ENCODE results near the gene ANKRD29. TPM values are rescaled to one million over a fixed set of nuclear protein-coding genes. Genes with fewer than 3 reads are reported as not detected.
A peak's percentile ranks its signal among the peaks of the same experiment; 100 is the strongest.
"Not testable (repeated sequence)": the region's sequence is repeated elsewhere in the genome, so short reads cannot be mapped to it uniquely, and the experiment has no call there.

Gene ANKRD29
- total RNA-seq, 1 donor from 2014 or later = 9.2 TPM

DNA sequence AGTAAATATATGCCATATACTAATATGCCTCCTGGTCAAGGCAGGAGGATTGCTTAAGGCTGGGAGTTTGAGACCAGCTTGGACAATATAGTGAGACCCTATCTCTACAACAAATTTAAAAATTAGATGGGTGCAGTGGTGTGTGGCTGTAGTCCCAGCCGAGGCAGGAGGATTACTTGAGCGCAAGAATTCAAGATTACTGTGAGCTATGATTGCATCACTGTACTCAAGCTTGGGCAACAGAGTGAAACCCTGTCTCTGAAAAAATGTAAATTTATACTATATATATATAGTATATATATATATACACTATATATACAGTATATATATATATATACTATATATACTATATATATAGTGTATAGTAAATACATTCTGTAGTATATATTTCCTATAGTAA, 46.5 kb downstream of the ANKRD29 start:
- DNase-seq = no peak

DNA sequence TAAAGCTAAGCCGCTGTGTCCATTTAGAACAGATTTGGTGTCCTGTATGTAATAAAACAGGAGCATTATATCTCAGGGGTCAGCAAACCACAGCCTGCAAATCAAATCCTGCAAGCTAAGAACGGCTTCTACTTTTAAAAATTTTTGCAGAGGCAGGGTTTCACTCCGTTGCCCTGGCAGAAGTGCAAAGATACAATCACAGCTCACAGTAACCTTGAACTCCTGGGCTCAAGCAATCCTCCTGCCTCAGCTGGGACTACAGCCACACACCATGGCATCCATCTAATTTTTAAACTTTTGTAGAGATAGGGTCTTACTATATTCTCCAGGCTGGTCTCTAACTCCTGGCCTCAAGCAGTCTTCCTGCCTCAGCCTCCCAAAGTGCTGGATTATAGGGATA, 47.8 kb downstream of the ANKRD29 start:
- no peak for DNase-seq

DNA sequence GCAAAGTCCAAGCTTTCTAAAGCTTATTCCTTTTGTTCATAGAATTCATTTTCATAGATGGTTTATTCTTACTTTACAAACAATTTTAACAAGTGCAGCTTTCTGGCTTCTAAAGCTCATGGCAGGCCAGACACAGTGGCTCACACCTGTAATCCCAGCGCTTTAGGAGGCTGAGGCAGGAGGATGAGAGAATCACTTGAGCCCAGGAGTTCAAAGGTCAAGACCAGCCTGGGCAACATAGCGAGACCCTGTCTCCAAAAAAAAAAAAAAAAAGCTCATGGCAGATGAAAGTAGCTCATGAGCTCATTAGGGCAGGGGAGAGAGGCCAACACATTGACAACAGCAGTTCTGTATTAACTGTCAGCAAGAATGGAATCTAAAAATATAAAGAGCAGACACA, 48.3 kb downstream of the ANKRD29 start:
- no peak for DNase-seq

DNA sequence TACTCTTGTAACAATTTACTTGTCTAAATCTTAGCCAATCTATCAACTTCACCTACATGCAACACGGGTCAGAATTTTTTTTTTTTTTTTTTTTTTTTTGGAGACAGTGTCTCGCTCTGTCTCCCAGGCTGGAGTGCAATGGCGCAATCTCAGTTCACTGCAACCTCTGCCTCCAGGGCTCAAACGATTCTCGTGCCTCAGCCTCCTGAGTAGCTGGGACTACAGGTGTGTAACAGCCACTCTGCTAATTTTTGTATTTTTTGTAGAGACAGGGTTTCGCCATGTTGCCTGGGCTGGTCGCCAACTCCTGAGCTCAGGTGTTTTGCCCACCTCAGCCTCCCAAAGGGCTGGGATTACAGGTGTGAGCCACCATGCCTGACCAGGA, 49.6 kb downstream of the ANKRD29 start:
- not testable (repeated sequence) for DNase-seq

DNA sequence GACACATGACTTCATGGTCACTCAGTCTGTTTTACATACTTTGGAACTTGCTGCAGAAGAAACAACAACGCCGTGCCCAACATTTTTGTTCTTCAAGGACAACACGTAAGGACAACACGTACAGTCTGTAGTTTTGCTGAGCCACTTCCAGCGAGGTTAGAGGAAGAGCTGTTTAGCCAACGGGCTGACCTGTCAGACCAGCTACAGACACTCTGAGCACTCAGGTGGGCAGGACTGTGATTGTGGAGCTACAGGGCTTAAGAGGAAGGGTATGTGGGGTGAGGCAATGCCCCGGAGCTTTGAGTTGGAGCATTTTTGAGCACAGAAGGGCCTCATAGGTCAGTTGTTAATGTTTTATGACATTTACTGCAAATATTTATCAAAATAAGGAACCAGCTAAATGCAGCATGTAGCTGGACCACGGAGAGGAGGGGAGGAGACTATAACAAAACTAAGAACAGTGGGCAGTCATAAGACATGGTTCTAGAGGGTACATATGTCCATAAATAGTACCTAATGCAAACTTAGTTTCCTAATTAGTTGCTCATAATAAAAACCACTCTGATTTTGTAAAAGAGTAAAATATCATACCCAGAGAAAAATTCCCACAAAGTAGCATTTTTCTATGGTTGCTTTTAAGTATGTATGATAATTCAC, 50.1 kb downstream of the ANKRD29 start:
- DNase-seq = no peak

DNA sequence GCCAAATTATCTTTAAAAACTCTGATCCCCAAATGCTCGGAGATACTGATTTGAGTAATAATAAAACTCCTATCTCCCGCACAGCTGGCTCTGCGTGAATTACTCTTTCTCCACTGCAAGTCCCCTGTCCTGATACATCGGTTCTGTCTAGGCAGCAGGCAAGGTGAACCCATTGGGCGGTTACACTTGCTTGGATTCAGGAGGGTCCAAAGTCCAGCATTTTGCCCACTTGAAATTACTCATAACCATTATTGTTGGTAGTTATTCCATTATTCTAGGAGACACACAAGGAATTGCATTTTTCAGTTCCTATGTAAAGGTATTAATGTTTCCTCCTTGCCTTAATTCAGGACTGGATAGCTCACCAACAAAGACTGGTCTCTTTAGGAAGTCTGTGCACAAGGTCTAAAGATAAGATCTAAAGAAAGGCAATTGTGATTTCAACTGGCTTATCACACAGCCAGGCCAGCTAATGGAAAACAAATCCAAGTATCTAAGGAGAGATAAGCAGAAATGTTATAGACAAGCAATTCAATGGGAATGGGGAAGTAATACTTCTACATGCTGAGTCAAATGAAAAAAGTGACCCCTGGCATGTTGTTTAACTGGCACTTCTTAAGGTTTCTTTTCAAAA, 53.2 kb downstream of the ANKRD29 start:
- no peak for DNase-seq

DNA sequence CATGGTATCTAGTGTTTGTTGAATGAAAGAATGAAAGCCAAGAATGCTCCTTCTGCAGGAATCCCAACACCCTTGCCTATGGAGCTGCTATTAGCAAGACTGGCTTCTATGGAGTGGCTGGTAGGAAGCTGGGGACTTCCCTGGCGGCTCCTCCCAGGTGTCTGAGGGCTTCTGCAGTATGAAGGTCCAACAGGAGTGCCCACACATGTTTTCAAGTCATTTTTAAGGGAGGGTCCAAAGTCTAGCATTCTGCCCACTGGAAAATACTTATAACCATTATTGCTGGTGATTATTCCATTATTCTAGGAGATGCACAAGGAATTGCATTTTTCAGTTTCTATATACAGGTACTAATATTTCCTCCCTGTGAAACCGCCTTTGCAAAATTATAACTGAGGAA, 54.5 kb downstream of the ANKRD29 start:
- DNase-seq = no peak

DNA sequence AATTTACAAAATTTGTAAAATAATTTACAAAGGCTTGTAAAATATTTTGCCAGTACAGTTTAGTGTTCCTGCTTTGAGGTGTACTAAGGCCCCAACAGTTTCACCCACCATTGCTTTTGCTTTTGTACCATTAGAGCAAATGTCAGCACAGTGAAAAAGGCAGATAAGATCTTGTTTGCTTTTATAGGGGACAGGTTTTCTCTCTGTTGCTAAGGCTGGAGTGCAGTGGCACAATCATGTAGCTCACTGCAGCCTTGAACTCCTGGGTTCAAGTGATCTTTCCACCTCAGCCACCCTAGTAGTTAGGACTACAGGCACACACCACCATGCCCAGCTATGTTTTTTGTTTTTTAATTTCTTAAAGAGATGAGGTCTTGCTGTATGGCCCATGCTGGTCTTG, 56.8 kb downstream of the ANKRD29 start:
- no peak for DNase-seq

DNA sequence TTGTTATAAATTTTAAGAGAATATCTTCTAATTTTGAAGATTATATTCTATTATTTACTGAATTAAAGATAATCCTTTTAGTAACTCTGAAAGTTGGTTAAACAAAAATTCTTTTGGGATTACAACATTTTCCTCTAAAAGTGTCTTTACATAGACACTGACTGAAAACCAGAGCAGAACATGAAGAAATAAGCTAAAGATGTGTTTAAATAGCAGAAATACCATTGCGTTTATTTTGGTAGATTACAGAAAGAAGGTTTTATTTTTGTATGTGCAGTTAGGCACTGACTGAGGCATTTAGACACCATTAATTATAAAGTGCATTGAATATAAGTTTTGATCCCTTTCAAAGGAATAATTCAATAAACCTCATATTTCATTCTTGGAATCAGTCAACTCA, 62.9 kb downstream of the ANKRD29 start:
- DNase-seq = no peak

DNA sequence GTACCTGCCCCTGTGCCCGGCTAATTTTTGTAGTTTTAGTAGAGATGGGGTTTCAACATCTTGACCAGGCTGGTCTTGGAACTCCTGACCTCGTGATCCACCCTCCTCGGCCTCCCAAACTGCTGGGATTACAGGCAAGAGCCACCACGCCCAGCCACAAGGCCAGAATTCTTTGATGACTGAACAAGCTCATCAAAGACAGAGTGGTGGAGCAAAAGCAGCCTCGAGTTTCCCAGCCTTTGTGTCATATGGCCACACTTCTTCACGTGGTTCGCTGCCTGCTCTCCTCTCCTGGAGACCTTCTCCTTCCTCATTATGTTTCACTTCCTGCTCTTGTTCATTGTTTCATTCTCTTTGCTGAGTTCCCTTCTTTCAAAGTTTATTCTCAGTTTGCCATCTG, 66.5 kb downstream of the ANKRD29 start:
- DNase-seq = no peak

DNA sequence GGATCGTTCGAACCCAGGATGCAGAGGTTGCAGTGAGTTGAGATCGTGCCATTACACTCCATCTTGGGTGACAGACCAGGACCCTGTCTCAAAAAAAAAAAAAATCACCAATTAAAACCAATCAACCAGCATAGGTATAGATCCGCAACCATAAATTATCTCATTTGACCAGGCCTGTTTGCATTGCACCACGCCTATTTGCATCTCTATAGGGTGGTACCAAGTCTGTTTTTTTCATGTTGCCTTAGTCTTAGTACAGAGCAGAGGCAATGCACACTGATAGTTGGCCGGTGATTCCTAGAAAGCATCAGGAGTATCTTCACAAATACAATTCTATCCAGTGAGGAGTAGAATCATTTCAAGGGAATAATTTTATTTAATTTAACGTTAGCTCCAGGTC, 67.1 kb downstream of the ANKRD29 start:
- DNase-seq = no peak

DNA sequence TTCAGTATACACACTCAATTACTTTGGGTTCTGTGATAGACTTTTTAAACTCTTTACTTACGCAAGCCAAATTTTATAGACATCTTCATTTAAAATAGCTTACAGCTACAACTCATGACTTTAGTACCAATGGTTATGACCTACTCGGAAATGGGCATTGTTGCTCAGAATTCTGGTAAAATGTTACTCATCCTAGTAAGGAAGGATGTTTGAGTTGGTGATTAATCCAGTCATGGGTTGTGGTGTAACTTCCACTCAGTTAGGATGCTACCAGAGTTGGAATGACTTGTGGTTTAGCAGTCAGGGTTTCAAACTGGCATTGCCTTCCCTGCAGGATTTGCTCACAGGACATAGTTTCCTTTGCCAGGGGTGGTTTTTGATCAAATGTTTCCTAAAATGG, 69.0 kb downstream of the ANKRD29 start:
- no peak for DNase-seq

DNA sequence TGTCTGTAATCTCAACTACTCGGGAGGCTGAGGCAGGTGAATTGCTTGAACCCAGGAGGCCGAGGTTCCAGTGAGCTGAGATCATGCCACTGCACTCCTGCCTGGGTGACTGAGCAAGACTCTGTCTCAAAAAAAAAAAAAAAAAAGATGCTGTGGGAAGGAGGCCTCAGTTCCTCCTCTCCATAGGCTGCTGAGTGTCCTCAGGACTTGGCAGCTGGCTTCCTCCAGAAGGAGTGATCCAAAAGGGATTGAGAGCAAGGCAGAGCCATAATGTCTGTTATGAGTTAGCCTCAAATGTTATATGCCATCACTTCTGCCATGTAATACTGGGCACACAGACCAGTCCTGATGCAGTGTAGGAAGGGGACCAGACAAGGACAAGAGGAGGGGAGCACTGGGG, 69.8 kb downstream of the ANKRD29 start:
- no peak for DNase-seq

DNA sequence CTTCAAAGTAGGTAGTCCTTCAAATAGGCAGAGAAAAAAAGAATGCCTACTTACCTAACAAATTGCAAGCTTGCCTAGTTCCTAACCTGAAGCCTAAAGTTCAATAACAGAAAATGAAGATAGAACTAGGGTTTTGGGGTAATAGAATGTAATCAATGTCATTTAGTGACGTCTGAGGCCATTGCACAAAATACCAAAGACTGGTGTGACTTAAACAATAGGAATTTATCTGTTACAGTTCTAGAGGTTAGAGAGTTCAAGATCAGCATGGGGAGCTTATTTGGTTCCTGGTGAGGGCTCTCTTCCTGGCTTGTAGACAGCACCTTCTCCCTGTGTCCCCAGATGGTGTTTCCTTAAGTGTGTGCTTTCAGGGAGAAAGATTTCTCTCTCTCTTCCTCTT, 71.7 kb downstream of the ANKRD29 start:
- no peak for DNase-seq

DNA sequence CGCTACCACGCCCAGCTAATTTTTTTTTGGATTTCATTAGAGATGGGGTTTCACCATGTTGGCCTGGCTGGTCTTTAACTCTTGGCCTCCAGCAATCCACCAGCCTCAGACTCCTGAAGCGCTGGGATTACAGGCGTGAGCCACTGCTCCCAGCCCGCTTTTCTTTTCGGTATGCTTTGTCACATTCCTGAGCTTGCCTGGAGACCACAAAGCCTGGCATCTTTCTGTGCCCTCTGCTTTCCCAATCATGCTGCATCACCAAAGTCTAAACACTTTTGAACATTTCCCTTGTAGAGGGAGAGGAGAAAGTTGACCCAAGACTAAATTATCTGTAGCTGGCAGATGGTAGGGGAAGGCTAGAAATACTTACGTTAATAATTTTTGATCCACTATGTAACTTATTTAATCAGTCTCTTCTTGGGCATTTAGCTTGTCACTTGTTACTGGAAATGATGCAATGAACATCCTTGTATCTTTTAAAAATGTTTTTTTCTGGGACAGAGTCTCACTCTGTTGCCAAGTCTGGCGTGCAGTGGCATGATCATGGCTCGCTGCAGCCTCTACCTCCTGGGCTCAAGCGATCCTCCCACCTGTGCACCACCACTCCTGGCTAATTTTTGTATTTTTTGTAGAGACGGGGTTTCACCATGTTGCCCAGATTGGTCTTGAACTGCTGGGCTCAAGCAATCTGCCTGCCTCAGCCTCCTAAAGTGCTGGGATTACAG, 73.7 kb downstream of the ANKRD29 start:
- DNase-seq = no peak

DNA sequence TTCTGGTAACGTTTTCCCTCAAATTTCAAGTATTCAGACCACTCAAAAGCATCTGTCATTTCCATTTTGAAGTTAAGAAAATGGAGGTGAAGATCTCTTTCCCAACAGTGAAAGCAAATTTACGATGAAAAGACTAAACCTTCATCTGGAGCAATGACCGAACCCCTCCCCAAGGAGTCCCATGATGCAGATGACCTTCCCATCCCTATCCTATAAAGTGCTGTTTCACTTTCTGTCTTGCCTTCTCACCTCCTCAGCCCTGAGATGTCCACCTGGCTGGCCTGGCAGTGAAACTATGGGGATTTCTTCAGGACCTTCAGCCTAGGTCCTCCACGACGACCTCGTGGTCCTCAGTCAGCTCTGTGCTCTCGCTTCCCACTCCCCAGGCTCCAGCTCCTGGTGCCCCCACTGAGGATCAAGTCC, 75.5 kb downstream of the ANKRD29 start:
- DNase-seq = no peak

DNA sequence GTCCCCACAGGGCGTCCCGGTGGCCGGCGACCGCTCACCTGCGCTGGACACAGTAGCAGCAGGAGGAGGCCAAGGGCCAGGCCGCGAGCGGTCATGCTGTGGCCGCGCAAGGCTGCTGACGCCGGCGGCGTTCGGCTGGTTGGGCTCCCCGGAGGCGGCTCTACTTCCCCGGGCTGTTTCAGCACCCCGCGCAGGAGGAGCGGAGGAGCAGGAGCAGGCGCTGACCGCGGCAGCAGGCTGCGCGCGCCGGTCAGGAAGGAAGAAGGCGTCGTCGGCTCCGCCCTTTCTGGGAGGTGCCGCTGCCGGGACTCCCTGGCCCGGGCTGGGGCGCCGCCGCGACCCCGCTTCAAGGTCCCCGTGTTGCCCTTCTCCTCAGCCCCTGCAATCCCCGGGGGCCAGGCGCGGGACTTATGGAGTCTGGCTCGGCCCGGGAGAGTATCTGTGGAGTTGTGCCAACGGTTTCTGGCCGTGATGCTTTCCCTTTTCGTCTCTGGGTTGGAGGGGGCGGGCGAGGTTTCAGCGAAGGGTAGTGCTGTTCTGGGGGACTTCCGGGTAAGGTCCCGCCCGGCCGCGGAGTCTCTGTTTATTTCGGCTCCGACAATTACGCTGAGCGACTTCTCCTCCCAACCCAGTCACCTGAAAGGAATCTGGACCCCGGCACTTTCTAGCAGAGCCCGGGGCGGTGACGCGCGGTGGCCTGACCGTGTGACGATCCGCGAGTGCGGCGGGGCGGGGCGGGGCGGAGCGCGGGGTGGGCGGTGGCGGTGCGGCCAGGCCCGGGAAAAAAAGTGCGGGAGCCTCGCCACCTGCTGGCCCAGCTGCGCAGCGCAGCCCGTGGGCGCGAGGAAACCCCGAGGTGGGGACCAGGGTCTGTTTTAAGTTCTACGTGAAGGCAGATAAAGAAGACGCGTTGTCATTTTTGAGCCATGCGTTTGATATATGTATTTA, 76.2 kb downstream of the ANKRD29 start, which contains the start of gene NPC1:
NPC1 (minus strand) TSS at position 258 of the 948 bp plus-strand sequence; CDS start at position 95, 163 bp downstream.
- DNase-seq = peak; percentile 97

DNA sequence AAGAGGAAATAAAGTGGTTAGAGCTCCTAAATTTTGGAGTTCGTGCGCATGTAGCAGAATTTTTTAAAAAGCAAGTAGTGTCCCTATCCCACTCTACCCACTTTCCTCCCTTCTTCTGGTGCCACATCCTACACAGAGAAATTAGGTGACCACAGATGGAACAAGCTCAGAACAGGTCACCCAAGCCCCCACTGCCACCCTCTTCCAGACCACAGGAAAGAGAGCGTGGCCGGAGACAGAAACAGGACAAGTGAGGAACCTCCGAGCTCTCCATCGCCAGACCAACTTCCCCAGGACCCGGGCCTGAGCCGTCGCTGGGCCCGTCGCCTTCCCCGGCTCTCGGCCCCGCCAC, 76.8 kb downstream of the ANKRD29 start:
- DNase-seq = no peak

DNA sequence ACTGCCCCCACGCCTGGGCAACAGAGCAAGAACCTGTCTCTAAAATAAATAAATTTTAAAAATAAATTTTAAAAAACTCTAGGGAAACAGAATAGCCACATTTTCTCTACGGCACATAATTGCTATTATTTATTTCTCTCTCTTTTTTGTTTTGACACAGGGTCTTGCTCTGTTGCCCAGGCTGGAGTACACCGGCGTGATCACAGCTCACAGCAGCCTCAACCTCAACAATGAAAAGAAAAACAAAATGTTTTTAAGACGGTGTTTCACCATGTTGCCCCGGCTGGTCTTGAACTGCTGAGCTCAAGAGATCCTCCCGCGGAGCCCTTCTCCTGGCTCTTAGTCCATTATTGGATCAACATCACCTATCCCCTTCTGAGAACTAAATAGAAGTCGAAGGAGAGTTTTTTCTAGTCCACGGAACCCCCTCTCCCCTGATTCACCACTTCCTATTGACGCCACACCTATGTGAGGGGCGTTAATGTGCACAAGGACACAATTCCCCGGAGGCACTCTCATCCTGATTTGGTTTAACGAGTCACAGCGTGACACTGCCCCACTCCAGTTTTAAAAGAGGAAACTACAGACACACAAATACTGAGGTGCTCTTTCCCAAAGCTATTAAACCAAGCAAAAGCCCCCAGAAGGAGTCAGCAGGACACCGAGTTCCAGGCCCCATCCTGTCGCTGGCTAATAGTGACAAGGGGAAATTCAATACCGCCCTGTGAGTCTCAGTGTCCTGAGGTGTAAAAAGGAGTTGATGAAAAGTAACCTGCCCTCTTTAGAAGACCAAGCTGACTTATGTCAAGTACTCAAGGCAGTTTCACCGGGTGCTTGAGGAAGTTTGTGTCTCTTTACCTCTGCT, 77.5 kb downstream of the ANKRD29 start:
- peak; percentile 35 for DNase-seq

DNA sequence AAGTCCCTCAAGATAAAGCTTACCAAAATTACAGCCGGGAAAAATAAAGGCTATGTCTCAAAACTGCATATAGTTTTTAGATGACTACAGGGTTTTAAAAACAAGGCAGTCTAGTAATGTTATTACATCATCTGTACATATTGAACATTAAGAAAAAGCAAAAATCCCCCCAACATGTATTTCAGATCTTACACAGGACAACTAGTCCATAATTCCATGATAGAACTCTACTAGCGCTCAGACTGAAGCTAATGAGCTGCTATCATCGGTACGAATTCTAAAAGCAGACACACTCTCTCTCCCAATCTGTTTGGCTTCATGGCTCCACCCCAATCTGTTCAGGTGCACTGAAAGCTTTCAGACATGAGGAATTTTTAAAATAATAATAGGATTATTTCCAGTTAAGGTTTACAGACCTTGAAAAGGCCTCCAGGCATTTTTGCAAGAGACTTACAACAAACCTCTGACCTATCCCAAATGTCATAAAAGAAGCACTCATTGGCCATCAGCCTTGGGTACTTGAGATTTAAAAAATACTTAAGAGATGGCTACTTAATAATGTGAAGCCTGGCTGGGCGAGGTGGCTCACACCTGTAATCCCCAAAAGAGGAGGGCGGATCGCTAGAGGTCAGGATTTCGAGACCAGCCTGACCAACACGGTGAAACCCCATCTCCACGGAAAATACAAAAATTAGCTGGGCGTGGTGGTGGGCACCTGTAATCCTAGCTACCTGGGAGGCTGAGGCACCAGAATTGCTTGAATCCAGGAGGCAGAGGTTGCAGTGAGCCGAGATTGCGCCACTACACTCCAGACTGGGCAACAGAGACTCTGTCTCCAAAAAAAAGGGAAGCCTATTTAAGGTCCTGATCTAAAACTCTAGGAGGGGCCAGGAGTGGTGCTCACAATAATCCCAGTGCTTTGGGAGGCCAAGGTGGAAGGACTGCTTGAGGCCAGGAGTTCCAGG, 78.4 kb downstream of the ANKRD29 start:
- DNase-seq = no peak
